Ascending aorta (tissue), 2 donors: ENCODE data around the gene THRA. TPM values are rescaled to one million over a fixed set of nuclear protein-coding genes. Genes with fewer than 3 reads are reported as not detected.

Experiments used
- DNase-seq, 2 donors: peaks; one replicate each; pipeline ENCODE4 v3.0.0-alpha.2; 2019; ENCODE audit warnings: low spot score in 2 of 2
- H3K27ac ChIP-seq, 2 donors: fragments of 200-600 bp; sonication (generic); one replicate each; pipeline ENCODE4 v1.5.1; 2016 to 2017; ENCODE audit warnings: mild to moderate bottlenecking in 1 of 2
- H3K27me3 ChIP-seq: fragments of 200-600 bp; sonication (generic); one replicate; pipeline ENCODE4 v1.5.1; 2017
- H3K36me3 ChIP-seq, 2 donors: fragments of 200-600 bp; sonication (generic); one replicate each; pipeline ENCODE4 v1.5.1; 2016
- H3K4me1 ChIP-seq, 2 donors: fragments of 200-600 bp; sonication (generic); one replicate each; pipeline ENCODE4 v1.5.1; 2016 to 2017; ENCODE audit warnings: mild to moderate bottlenecking in 1 of 2
- H3K4me3 ChIP-seq, 2 donors: fragments of 200-600 bp; sonication (generic); one replicate each; pipeline ENCODE4 v1.5.1; 2016 to 2017; ENCODE audit warnings: mild to moderate bottlenecking in 1 of 2
- H3K9me3 ChIP-seq, 2 donors: fragments of 200-600 bp; sonication (generic); one replicate each; pipeline ENCODE4 v1.5.1; 2016
- CTCF ChIP-seq, 3 experiments: fragments of 200-600 bp in 2 of 3; fragments of 450-650 bp in 1 of 3; sonication (generic) in 2 of 3; IDR thresholded peaks; one replicate each; pipeline ENCODE4 v1.5.1; 2016 to 2019; ENCODE audit warnings: antibody characterized with exemption in 3 of 3, mild to moderate bottlenecking in 1 of 3, moderate library complexity in 1 of 3
- intact Hi-C: fragments of 100-400 bp; cut with DNase I; formaldehyde crosslinking; loops from one replicate; pipeline ENCODE4 v1.15.1; 2023
- total RNA-seq: library from RNA; depleted of rRNA; stranded (reverse); fragments of >200 nt; gene quantifications from one replicate; pipeline ENCODE4 v1.1.0, GENCODE V29; 2016

THRA gene
- total RNA-seq, 1 donor from 2014 or later, result 35.4 TPM

GRCh38 chr17:40017422-40018080, 45.2 kb upstream of the THRA start:
- Histone ChIP-seq H3K27me3 (no peaks in the 10 kb centered on the region), H3K36me3 (peaks cover 19 to 32% of the 10 kb centered on the region in 2 donors), H3K4me1 (peaks cover 0 to 18% of the 10 kb centered on the region in 2 donors), H3K27ac (peak overlapping the region; percentile 44 to 63), H3K9me3 (no peaks in the 10 kb centered on the region), H3K4me3 (no peak overlapping the region)
- no peak for DNase-seq
- no peak for TF ChIP-seq CTCF (IDR thresholded peaks at IDR 0.05)
- intact Hi-C loops, result no loop called here

GRCh38 chr17:40018211-40019121, 44.3 kb upstream of the THRA start:
- TF ChIP-seq CTCF (IDR thresholded peaks at IDR 0.05), result no peak
- Histone ChIP-seq H3K9me3 (no peaks in the 10 kb centered on the region), H3K4me1 (peaks cover 0 to 21% of the 10 kb centered on the region in 2 donors), H3K27me3 (no peaks in the 10 kb centered on the region), H3K4me3 (no peak overlapping the region), H3K36me3 (peaks cover 26 to 38% of the 10 kb centered on the region in 2 donors), H3K27ac (peak overlapping the region; percentile 44 to 63)
- no peak for DNase-seq
- intact Hi-C loops, result no loop called here

- Histone ChIP-seq H3K27me3 (no peaks in the 10 kb centered on the region), H3K9me3 (no peaks in the 10 kb centered on the region), H3K27ac (peak overlapping the region in 1 of 2 donors; percentile 44), H3K36me3 (peaks cover 26 to 41% of the 10 kb centered on the region in 2 donors), H3K4me3 (no peak overlapping the region), H3K4me1 (peaks cover 0 to 23% of the 10 kb centered on the region in 2 donors)
- intact Hi-C loops, result no loop called here
- TF ChIP-seq CTCF (IDR thresholded peaks at IDR 0.05), result no peak
- DNase-seq, result no peak
Observed at GRCh38 chr17:40019140-40019991, 43.4 kb upstream of the THRA start.

- Histone ChIP-seq H3K4me1 (peaks cover 0 to 23% of the 10 kb centered on the region in 2 donors), H3K4me3 (no peak overlapping the region), H3K27me3 (no peaks in the 10 kb centered on the region), H3K36me3 (peaks cover 30 to 46% of the 10 kb centered on the region in 2 donors), H3K27ac (no peak overlapping the region), H3K9me3 (no peaks in the 10 kb centered on the region)
- intact Hi-C loops, result no loop called here
- no peak for TF ChIP-seq CTCF (IDR thresholded peaks at IDR 0.05)
- no peak for DNase-seq
Observed at GRCh38 chr17:40020146-40020545, 42.6 kb upstream of the THRA start.

DNA sequence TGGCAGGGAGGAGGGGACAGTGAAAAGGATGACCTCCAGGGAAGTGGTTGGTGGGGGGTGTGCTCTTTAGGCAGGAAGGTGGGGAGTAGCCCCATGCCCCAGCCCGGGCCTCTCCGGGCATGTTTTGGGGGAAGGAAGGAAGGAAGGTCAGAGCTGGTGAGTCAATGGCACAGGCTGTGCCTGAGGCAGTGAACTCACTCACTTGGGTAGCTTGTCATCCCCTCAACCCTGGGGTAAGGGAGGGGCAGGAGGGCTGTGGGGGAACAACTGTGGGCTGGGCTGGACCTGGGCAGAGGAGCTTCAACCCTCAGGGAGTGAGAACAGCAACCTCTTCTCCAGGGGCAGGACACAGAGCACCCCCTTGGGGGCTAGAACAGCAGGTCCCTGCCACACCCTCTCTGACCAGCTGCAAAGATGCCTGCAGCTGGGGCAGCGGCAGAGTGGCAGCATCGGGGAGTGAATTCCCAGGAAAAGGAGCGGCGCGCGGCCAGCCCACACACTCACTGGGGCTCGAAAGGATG, 41.3 kb upstream of the THRA start:
- H3K27ac ChIP-seq, result peak overlapping the region; percentile 59 to 60
- no peaks in the 10 kb centered on the region for H3K27me3 ChIP-seq
- no peak for DNase-seq
- peaks cover 0 to 23% of the 10 kb centered on the region in 2 donors for H3K4me1 ChIP-seq
- no peaks in the 10 kb centered on the region for H3K9me3 ChIP-seq
- H3K36me3 ChIP-seq, result peaks cover 43 to 58% of the 10 kb centered on the region in 2 donors
- H3K4me3 ChIP-seq, result no peak overlapping the region
- no peak for TF ChIP-seq CTCF (IDR thresholded peaks at IDR 0.05)
- intact Hi-C loops, result no loop called here
